Islet of Langerhans (tissue), 1 donor: Measurements from ENCODE around the gene AMN.

ENCODE experiments used
- FAIRE-seq: peaks from one replicate; lab custom pipeline; 2011; peaks lifted over from hg19 to GRCh38; lab: Jason Lieb, UNC

The AMN gene

GRCh38 chr14:102927878-102928411, 5.5 kb downstream of the AMN start:
- no peak for FAIRE-seq

GRCh38 chr14:102928412-102929240, 6.2 kb downstream of the AMN start:
- no peak for FAIRE-seq

DNA sequence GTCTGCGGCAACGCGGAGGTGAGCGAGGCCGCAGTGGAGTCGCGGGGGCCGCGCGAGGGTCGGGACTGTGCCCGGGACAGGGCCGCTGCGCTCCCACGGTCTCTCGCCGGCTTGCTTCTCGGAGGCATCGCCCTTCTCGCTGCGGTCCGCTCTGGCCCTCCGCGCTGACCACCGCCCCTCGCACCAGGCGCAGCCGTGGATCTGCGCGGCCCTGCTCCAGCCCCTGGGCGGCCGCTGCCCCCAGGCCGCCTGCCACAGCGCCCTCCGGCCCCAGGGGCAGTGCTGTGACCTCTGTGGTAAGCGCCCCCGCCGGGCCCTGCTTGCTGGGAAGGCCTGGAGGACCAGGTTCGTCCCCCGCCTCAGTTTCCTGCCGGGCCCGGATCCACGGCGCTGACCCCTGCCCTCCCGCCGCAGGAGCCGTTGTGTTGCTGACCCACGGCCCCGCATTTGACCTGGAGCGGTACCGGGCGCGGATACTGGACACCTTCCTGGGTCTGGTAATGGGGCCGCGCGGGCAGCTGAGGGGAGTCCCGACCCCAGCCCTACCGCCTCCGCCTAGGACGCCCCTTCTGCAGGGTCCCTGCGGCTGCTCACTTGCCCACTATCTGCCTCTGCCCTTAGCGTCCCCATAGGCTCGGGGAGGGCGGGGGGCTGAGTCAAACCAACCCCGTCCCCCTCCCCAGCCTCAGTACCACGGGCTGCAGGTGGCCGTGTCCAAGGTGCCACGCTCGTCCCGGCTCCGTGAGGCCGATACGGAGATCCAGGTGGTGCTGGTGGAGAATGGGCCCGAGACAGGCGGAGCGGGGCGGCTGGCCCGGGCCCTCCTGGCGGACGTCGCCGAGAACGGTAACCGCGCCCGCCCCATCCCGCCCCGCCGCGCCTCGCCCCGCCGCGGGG, 7.0 kb downstream of the AMN start:
- FAIRE-seq = no peak

DNA sequence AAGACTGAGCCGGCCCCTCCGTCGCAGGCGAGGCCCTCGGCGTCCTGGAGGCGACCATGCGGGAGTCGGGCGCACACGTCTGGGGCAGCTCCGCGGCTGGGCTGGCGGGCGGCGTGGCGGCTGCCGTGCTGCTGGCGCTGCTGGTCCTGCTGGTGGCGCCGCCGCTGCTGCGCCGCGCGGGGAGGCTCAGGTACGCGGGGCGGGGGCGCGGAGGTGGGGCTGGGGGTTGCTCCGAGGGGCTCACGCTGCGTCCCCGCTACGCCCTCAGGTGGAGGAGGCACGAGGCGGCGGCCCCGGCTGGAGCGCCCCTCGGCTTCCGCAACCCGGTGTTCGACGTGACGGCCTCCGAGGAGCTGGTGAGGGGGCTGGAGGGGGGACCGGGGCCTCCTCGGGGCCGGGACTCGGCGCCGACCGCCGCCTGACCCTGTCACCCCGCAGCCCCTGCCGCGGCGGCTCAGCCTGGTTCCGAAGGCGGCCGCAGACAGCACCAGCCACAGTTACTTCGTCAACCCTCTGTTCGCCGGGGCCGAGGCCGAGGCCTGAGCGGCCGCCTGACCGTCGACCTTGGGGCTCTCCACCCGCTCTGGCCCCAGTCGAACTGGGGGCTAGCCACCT, 7.8 kb downstream of the AMN start:
- FAIRE-seq = no peak

DNA sequence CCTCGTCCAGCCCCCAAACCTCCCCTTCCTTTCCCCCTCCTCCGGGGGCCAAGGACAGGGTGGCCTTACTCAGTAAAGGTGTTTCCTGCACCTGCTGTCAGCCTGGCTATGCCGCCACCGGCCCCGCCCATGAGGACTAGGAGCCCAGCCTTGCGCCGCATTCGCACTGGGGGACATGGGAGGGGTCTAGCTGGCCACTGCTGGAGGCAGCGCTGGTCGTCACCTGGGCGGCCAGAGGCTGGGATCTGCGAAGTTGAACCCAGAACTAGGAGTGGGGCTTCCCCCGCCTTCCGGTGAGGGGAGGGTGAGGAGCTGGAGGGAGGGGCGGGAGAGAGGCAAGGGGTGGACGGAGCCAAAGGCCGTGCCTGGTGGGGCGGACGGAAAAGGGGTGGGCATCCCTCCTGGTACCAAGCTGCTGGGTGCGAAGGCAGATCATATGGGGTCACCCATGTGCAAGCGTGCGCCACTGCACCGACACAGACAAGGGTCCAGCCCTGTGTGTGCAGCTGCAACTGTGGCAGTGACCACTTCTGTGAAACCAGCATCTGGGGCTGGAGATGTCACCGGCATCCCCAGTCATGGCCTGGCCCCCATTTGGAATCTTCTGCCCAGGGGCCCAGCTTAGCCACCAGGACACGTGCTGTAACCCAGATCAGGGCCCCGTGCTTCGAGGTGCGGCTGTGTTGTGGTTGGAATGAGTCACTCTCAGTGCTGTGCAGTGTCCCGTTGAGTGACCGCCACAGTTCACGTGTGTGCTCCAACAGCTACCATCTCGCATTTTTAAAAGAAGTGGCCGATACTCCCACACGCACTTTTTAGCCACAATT, 8.5 kb downstream of the AMN start:
- no peak for FAIRE-seq

- FAIRE-seq = no peak
These were observed 9.3 kb downstream of the AMN start for GRCh38 chr14:102931580-102932285.

- no peak for FAIRE-seq
These were observed 10.2 kb downstream of the AMN start for GRCh38 chr14:102932484-102933248.

DNA sequence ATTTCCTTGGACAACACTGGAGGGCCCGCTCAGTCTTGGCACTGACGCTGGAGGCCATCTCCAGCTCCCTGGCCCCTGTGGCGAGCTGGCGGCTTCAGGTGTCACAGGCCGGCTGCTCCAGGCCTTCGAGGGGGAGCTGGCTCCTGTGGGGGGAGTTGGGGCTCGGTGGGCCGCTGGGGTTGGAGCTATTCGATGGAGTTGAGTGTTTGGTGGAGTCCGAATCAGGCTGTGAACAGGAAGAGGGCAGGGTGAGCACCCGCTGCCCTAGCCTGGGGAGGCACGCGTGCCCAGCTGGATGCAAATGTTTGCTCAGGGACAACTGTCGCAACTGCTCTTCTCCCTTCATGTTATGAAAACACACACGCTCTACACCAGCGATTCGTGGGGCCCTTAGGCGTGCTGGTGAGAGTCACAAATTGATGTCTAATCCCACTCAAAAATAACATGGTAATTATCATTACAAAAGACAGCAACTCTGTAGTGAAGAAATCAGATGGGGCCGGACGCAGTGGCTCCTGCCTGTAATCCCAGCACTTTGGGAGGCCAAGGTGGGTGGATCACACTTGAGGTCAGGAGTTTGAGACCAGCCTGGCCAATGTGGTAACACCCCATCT, 11.3 kb downstream of the AMN start:
- no peak for FAIRE-seq

GRCh38 chr14:102935756-102936155, 13.3 kb downstream of the AMN start:
- no peak for FAIRE-seq

DNA sequence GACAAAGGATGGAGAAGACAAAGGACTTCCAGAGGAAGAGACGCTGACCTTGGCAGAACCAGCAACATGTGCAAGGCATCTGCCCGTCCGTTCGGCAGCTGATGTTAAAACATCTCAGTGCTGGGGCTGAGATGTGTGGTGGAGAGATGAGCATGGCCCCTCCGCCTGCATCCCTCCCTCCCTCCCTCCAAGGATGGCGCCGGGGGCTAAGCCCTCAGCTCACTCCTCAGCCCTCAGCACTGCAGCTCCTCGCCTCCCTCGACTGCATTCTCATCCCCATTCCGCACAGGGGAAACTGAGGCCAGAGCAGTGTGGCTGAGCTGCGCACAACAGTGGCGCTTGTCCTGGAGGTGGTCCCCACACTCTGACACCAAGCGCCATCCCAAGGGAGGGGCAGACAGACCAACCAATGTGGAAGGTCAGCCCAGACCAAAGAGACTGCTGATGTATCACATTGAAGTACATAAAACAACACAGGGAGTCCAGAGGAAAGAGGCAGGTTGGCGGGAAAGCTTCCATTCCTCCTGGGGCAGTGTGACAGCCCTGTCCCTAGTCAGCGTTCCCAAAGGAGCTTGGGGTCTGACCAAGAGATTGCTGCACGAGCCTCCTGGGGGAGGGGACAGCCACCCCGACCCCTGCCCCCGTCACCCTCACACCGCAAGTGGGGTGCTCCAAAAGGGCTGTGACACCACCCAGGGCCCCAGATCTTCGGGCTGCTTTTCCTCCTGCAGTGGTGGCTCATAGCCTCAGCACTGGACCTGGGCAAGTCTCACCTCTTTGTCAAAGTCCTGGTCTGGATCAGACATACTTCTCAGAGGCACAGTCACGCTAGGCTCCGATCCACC, 15.1 kb downstream of the AMN start:
- FAIRE-seq = no peak

DNA sequence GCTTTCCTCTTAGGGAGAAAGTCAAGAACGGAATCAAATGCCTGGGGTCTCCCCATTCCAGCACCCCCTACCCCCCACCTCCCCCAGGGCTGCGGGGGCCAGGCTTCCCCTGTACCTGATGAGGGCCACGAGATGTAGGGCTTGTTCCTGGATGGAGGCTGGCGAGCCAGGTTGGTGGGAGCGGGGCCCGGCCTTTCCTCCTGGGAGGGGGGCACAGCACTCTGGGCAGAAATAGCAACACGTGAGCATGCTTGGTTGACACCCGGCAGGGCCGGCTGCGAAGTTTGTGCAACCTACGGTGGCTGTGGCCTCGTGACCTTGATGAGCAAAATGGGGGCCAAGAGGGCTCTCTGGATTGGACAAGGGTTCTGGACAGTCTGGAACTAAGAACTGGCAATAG, 15.7 kb downstream of the AMN start:
- no peak for FAIRE-seq

DNA sequence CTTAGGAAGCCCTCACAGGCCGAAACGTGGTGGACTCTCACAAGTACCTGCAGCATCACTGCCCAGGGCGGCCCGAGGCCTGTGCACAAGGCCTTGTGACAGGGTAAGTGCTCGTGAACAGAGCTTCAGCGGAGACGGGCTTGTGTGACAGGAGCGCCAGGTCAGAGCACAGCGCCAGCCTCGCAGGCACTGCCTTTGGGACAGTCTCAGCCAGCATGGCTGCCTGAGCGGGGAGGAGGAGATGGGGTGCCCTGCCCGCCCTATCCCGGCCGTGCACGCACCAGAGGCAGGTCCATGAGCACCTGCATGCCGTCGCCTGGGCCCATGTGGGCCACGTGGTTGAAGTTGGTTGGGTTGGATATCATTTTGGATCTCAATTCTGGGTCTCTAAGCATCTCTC, 16.9 kb downstream of the AMN start:
- FAIRE-seq = no peak

- FAIRE-seq = no peak
These were observed 17.5 kb downstream of the AMN start for GRCh38 chr14:102939820-102940561.

DNA sequence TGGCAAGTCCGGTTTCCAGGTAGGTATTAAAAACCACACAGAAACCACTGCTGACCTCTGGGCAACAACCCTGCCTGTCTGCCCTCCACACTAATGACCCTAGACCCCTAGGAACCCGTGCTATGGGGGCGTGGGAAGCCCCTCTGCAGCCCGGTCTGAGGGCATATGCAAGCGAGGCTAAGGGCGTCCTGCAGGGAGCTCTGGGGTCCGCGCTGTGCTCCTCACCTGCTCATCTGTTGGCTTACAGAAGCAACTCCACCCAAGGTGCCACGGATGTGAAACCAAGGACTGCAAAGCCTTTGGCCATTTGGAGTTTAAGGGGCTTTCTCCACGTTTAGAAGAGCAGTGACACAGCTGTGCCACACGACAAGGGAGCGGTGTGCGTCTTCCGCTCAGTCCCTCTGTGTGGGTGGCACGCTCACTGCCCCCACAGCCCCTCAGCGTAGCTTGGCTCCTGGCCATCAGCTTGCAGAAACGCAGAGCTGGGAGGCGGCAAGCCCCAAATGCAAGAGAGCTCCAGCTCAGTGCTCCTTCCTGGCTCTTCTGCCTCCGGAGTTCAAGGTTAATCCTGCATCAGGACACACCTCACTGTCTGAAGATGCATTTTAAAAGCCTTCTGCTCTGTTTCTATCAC, 18.4 kb downstream of the AMN start:
- no peak for FAIRE-seq

DNA sequence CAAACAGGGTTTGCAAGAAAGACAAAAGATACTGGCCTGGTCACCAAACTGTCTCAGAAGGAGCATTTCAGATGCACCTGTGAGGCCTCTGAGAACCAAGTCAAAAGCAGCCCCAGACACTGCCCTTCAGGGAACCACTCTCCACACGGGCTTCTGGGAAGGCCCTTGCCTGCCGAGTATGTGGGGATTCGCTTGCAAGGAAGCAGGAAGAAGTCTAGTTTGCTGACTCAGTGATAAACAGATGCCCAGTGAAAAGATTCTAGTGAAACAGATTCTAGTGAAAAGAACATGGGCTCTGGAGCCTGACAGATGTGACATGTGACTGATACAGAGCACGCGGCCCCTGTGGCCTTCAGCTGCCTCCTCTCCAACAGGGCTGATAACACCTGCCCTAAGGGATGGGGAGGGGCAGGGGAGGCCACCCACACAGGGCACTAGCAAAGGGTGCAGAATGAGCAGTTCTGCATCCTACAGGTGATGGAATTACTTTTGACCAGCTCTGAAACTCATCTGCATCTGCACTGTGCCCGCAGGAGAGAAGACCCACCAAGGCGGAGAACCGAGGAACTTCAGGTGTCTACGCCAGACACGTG, 19.1 kb downstream of the AMN start:
- FAIRE-seq = no peak

DNA sequence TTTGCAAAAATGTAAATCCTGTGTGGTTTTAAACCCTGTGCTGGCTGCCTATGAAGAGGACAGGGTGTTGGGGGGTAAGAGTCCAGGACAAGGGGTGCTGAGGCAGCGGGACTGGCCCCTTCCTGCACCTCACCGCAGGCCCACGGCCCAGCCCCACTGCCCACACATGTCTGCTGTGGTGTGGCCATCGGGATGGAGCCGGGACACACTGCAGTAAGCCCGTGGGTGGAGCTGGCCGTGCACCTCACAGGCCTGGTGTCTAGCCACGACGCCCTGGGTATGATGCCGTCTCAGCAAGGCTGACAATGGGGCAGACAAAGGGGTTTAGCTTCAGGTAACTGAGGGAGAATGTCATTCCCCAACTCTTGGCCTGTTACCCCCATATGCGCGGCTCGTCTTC, 19.6 kb downstream of the AMN start:
- FAIRE-seq = no peak

- FAIRE-seq = no peak
These were observed 21.0 kb downstream of the AMN start for GRCh38 chr14:102943454-102943853.
